Osteoblast (primary cell): ENCODE results near the gene LARP7. TPM values are rescaled to one million over a fixed set of nuclear protein-coding genes. Genes with fewer than 3 reads are reported as not detected.

Experiments
- DNase-seq: peaks from one replicate; pipeline ENCODE4 v3.0.0; 2011; ENCODE audit warnings: low spot score, mixed read lengths; ENCODE audit not compliant: insufficient read length; ENCODE audit errors: missing footprints
- H2AFZ ChIP-seq: 2 replicates; pipeline ENCODE4 v1.6.0; 2011; ENCODE audit warnings: mild to moderate bottlenecking, low read length
- H3K27ac ChIP-seq: 2 replicates; pipeline ENCODE4 v1.5.1; 2011; ENCODE audit warnings: mild to moderate bottlenecking, low read depth, low read length, moderate library complexity
- H3K27me3 ChIP-seq: 2 replicates; pipeline ENCODE4 v1.6.0; 2012; ENCODE audit warnings: mild to moderate bottlenecking, control low read depth, inconsistent platforms, low read length, moderate library complexity; ENCODE audit not compliant: insufficient read depth
- H3K36me3 ChIP-seq: 2 replicates; pipeline ENCODE4 v1.5.1; 2011; ENCODE audit warnings: mild to moderate bottlenecking, low read length, control low read depth, moderate library complexity; ENCODE audit not compliant: insufficient read depth
- H3K4me1 ChIP-seq: 2 replicates; pipeline ENCODE4 v1.5.1; 2011; ENCODE audit warnings: mild to moderate bottlenecking, low read length, control low read depth, moderate library complexity; ENCODE audit not compliant: insufficient read depth
- H3K4me2 ChIP-seq: 2 replicates; pipeline ENCODE4 v1.6.0; 2011; ENCODE audit warnings: mild to moderate bottlenecking, low read length; ENCODE audit not compliant: insufficient read depth
- H3K4me3 ChIP-seq: fragments of 200-600 bp; sonication (generic); 3 replicates; pipeline ENCODE4 v1.5.1; 2012; ENCODE audit warnings: mild to moderate bottlenecking, low read length, inconsistent platforms; ENCODE audit not compliant: insufficient read depth
- H3K79me2 ChIP-seq: 2 replicates; pipeline ENCODE4 v1.6.0; 2012; ENCODE audit warnings: mild to moderate bottlenecking, low read length, control low read depth, inconsistent platforms; ENCODE audit not compliant: insufficient read depth
- H3K9me3 ChIP-seq: 2 replicates; pipeline ENCODE4 v1.5.1; 2011; ENCODE audit warnings: low read depth, low read length, control low read depth
- H4K20me1 ChIP-seq: 2 replicates; pipeline ENCODE4 v1.6.0; 2012; ENCODE audit warnings: mild to moderate bottlenecking, low read length, control low read depth; ENCODE audit not compliant: insufficient read depth
- small RNA-seq: library from RNA; depleted of rRNA; stranded (forward); fragments of <200 nt; gene quantifications from one replicate; pipeline ENCODE3, GENCODE V24; 2012
- total RNA-seq: library from RNA; depleted of rRNA; stranded (reverse); fragments of >200 nt; gene quantifications from 2 replicates; pipeline ENCODE4 v1.2.3, GENCODE V29; 2012
- TF ChIP-seq, protein P1 (sequence below): IDR thresholded peaks from 2 replicates; pipeline ENCODE4 v1.5.1; 2011; ENCODE audit warnings: mild to moderate bottlenecking, low read depth, low read length, moderate library complexity; ENCODE audit errors: extremely low read depth

LARP7 gene
- total RNA-seq, 1 donor, result 32.2 TPM

DNA sequence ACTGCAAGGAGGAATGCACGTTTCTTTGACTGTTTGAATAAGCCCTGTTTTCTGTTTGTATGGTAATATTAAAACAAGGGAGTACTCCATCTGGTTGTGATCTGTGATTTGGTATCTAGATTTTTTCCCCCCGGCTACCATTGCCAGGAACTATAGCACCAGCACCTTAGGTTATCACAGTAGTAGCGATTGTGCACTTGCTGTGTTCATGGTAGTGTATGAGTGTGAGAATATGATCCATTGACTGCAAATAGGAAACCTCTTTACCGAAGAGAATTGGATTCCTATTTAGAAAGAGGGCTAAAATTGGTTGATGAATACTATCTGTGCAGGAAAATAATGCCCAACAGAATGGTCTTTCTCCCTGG, 69.9 kb downstream of the LARP7 start:
- Histone ChIP-seq H3K9me3 (no peaks in the 10 kb centered on the region), H4K20me1 (no peaks in the 10 kb centered on the region), H3K4me1 (no peaks in the 10 kb centered on the region), H3K4me3 (no peak overlapping the region), H3K27ac (no peak overlapping the region), H2AFZ (no peak overlapping the region), H3K27me3 (peaks cover 52% of the 10 kb centered on the region), H3K4me2 (peak overlapping the region; percentile 79), H3K79me2 (no peaks in the 10 kb centered on the region), H3K36me3 (no peaks in the 10 kb centered on the region)
- no peak for DNase-seq
- TF ChIP-seq, protein P1, sequence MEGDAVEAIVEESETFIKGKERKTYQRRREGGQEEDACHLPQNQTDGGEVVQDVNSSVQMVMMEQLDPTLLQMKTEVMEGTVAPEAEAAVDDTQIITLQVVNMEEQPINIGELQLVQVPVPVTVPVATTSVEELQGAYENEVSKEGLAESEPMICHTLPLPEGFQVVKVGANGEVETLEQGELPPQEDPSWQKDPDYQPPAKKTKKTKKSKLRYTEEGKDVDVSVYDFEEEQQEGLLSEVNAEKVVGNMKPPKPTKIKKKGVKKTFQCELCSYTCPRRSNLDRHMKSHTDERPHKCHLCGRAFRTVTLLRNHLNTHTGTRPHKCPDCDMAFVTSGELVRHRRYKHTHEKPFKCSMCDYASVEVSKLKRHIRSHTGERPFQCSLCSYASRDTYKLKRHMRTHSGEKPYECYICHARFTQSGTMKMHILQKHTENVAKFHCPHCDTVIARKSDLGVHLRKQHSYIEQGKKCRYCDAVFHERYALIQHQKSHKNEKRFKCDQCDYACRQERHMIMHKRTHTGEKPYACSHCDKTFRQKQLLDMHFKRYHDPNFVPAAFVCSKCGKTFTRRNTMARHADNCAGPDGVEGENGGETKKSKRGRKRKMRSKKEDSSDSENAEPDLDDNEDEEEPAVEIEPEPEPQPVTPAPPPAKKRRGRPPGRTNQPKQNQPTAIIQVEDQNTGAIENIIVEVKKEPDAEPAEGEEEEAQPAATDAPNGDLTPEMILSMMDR, result no peak

Small RNA genes within 50 kb of the gene (small RNA-seq; reads per million reads assigned to genes)
- gene MIR302A (0.60 reads per million), gene MIR302C (not detected), gene MIR302D (not detected), gene MIR367 (not detected), gene WRBP1 (not detected)

Other genes starting within 250 kb of the LARP7 start
- gene NEUROG2, start 121.0 kb upstream of the LARP7 start, total RNA-seq, result not detected in 2 replicates
- 5.8 and 7.1 TPM in 2 replicates for gene ZGRF1, start 234 bp upstream of the LARP7 start, total RNA-seq